Measurements from ENCODE around the gene RAPGEF3. TPM values are rescaled to one million over a fixed set of nuclear protein-coding genes. Genes with fewer than 3 reads are reported as not detected.

Gene RAPGEF3
- total RNA-seq, 4 donors from 2014 or later, result 18.3 to 48.2 (median 32.5) TPM

GRCh38 chr12:47736216-47736615 lies 22.5 kb downstream of the RAPGEF3 start:
- H3K36me3 ChIP-seq, result peaks cover 0 to 13% (median 0%) of the 10 kb centered on the region in 4 donors
- H3K9me3 ChIP-seq, result no peaks in the 10 kb centered on the region
- 30% methylated on average over 2 of the region's 4 CpGs for WGBS
- peak overlapping the region; percentile 77 to 86 (median 82) for H3K27ac ChIP-seq (replicated peaks in 1 of 4)
- TF ChIP-seq POLR2AphosphoS5 (IDR thresholded peaks at IDR 0.05), result no peak
- no peak for TF ChIP-seq CTCF (IDR thresholded peaks at IDR 0.05)
- no peak for TF ChIP-seq POLR2A (IDR thresholded peaks at IDR 0.05; ENCODE audit: low read depth)
- TF ChIP-seq EP300 (IDR thresholded peaks at IDR 0.05), result no peak
- intact Hi-C loops (cut with DNase I), result no loop called here
- H3K4me1 ChIP-seq, result peaks cover 69 to 73% (median 70%) of the 10 kb centered on the region in 4 donors
- DNase-seq (ENCODE audit: extremely low spot score), result no peak
- no peak overlapping the region for H3K4me3 ChIP-seq
- H3K27me3 ChIP-seq, result no peaks in the 10 kb centered on the region

GRCh38 chr12:47735649-47736048 lies 23.0 kb downstream of the RAPGEF3 start:
- intact Hi-C loops (cut with DNase I), result no loop called here

GRCh38 chr12:47734725-47735480 lies 23.8 kb downstream of the RAPGEF3 start:
- no peak overlapping the region for H3K4me3 ChIP-seq
- intact Hi-C loops (cut with DNase I), result no loop called here
- H3K36me3 ChIP-seq, result peaks cover 0 to 13% (median 0%) of the 10 kb centered on the region in 4 donors
- 75% methylated on average over 9 of the region's 12 CpGs for WGBS
- no peaks in the 10 kb centered on the region for H3K9me3 ChIP-seq
- H3K27me3 ChIP-seq, result no peaks in the 10 kb centered on the region
- peak overlapping the region; percentile 77 to 86 (median 82) for H3K27ac ChIP-seq (replicated peaks in 1 of 4)
- H3K4me1 ChIP-seq, result peaks cover 56 to 72% (median 61%) of the 10 kb centered on the region in 4 donors
- DNase-seq (ENCODE audit: extremely low spot score), result no peak
- no peak for TF ChIP-seq POLR2A (IDR thresholded peaks at IDR 0.05; ENCODE audit: low read depth)
- no peak for TF ChIP-seq POLR2AphosphoS5 (IDR thresholded peaks at IDR 0.05)
- TF ChIP-seq CTCF (IDR thresholded peaks at IDR 0.05), result no peak
- TF ChIP-seq EP300 (IDR thresholded peaks at IDR 0.05), result no peak

More at GRCh38 chr12:47735649-47736048, 23.0 kb downstream of the RAPGEF3 start:
- H3K4me1 ChIP-seq, result peaks cover 63 to 73% (median 64%) of the 10 kb centered on the region in 4 donors
- H3K36me3 ChIP-seq, result peaks cover 0 to 13% (median 0%) of the 10 kb centered on the region in 4 donors
- TF ChIP-seq POLR2AphosphoS5 (IDR thresholded peaks at IDR 0.05) (no peak), CTCF (IDR thresholded peaks at IDR 0.05) (no peak), EP300 (IDR thresholded peaks at IDR 0.05) (no peak), POLR2A (IDR thresholded peaks at IDR 0.05; ENCODE audit: low read depth) (no peak)
- WGBS, result 67% methylated on average over 10 of the region's 11 CpGs
- peak overlapping the region; percentile 77 to 86 (median 82) for H3K27ac ChIP-seq (replicated peaks in 1 of 4)
- DNase-seq (ENCODE audit: extremely low spot score), result no peak
- H3K9me3 ChIP-seq, result no peaks in the 10 kb centered on the region
- H3K4me3 ChIP-seq, result no peak overlapping the region
- no peaks in the 10 kb centered on the region for H3K27me3 ChIP-seq

- Histone ChIP-seq H3K27ac (replicated peaks in 1 of 4) (no peak overlapping the region), H3K4me1 (peaks cover 48 to 63% (median 54%) of the 10 kb centered on the region in 4 donors), H3K9me3 (no peaks in the 10 kb centered on the region), H3K36me3 (peaks cover 0 to 5% (median 0%) of the 10 kb centered on the region in 4 donors), H3K27me3 (no peaks in the 10 kb centered on the region), H3K4me3 (no peak overlapping the region)
- no peak for TF ChIP-seq POLR2AphosphoS5 (IDR thresholded peaks at IDR 0.05)
- TF ChIP-seq CTCF (IDR thresholded peaks at IDR 0.05), result no peak
- no peak for TF ChIP-seq EP300 (IDR thresholded peaks at IDR 0.05)
- no peak for TF ChIP-seq POLR2A (IDR thresholded peaks at IDR 0.05; ENCODE audit: low read depth)
- WGBS, result 83% methylated on average over 4 of the region's 4 CpGs
- DNase-seq (ENCODE audit: extremely low spot score), result no peak
- intact Hi-C loops (cut with DNase I), result no loop called here
These were observed 25.5 kb downstream of the RAPGEF3 start for GRCh38 chr12:47733142-47733541.

Measured in esophagus muscularis mucosa (tissue), 4 donors.